Measurements from ENCODE around the gene ECD. TPM values are rescaled to one million over a fixed set of nuclear protein-coding genes. Genes with fewer than 3 reads are reported as not detected.

ECD gene
- total RNA-seq (2014; rRNA removed; shearing (Covaris generic)) = 41.1 and 49.9 TPM in 2 replicates

GRCh38 chr10:73167783-73168464 lies at the start of gene ECD, which contains the start of gene FAM149B1:
Gene ECD, minus strand, starts transcription at chr10:73168008. Its CDS starts 4,071 bp downstream, at chr10:73163937.
Gene FAM149B1, plus strand, starts transcription at chr10:73168119. Its CDS starts 221 bp downstream, at chr10:73168340.
- peak; percentile 93 for DNase-seq (ENCODE audit: low spot score)

GRCh38 chr10:73215749-73216148 lies 47.9 kb upstream of the ECD start:
- DNase-seq (ENCODE audit: low spot score) = no peak

GRCh38 chr10:73211106-73211811 lies 43.5 kb upstream of the ECD start:
- DNase-seq (ENCODE audit: low spot score) = no peak

GRCh38 chr10:73210395-73211105 lies 42.7 kb upstream of the ECD start:
- DNase-seq (ENCODE audit: low spot score) = no peak

- DNase-seq (ENCODE audit: low spot score) = no peak
Measured at GRCh38 chr10:73209705-73210104, 41.9 kb upstream of the ECD start.

GRCh38 chr10:73207883-73208282 lies 40.1 kb upstream of the ECD start:
- DNase-seq (ENCODE audit: low spot score) = no peak

- DNase-seq (ENCODE audit: low spot score) = no peak
Measured at GRCh38 chr10:73206385-73206784, 38.6 kb upstream of the ECD start.

GRCh38 chr10:73205890-73206289 lies 38.1 kb upstream of the ECD start:
- DNase-seq (ENCODE audit: low spot score) = no peak

- DNase-seq (ENCODE audit: low spot score) = no peak
Measured at GRCh38 chr10:73205081-73205480, 37.3 kb upstream of the ECD start.

- DNase-seq (ENCODE audit: low spot score) = no peak
Measured at GRCh38 chr10:73190188-73190587, 22.4 kb upstream of the ECD start.

- DNase-seq (ENCODE audit: low spot score) = no peak
Measured at GRCh38 chr10:73186266-73186665, 18.5 kb upstream of the ECD start.

- DNase-seq (ENCODE audit: low spot score) = no peak
Measured at GRCh38 chr10:73183667-73184281, 16.0 kb upstream of the ECD start.

- no peak for DNase-seq (ENCODE audit: low spot score)
Measured at GRCh38 chr10:73182568-73182967, 14.8 kb upstream of the ECD start.

- no peak for DNase-seq (ENCODE audit: low spot score)
Measured at GRCh38 chr10:73174148-73174925, 6.5 kb upstream of the ECD start.

GRCh38 chr10:73172867-73173266 lies 5.1 kb upstream of the ECD start:
- DNase-seq (ENCODE audit: low spot score) = no peak

GRCh38 chr10:73169320-73169719 lies 1.5 kb upstream of the ECD start:
- DNase-seq (ENCODE audit: low spot score) = no peak

- no peak for DNase-seq (ENCODE audit: low spot score)
Measured at GRCh38 chr10:73168465-73168803, 626 bp upstream of the ECD start.

GRCh38 chr10:73167458-73167782 lies 388 bp downstream of the ECD start:
- no peak for DNase-seq (ENCODE audit: low spot score)

GRCh38 chr10:73166972-73167371 lies 836 bp downstream of the ECD start:
- DNase-seq (ENCODE audit: low spot score) = no peak

GRCh38 chr10:73163096-73163495 lies 4.7 kb downstream of the ECD start:
- DNase-seq (ENCODE audit: low spot score) = no peak

GRCh38 chr10:73161662-73162061 lies 6.1 kb downstream of the ECD start:
- no peak for DNase-seq (ENCODE audit: low spot score)

- DNase-seq (ENCODE audit: low spot score) = no peak
Measured at GRCh38 chr10:73161079-73161478, 6.7 kb downstream of the ECD start.

All from H4 (cell line).